MM.1S (cell line): ENCODE results near the gene ASB12.

Source experiments
- EZH2 ChIP-seq: fragments of 300-600 bp; sonication (generic); optimal IDR thresholded peaks from 2 replicates; pipeline ENCODE3; 2017; ENCODE audit warnings: low read depth, mild to moderate bottlenecking, antibody characterized with exemption, low read length, mixed read lengths
- EZH2phosphoT487 ChIP-seq: fragments of 300-600 bp; sonication (generic); IDR thresholded peaks from 2 replicates; pipeline ENCODE4 v1.6.1; 2018; ENCODE audit warnings: antibody characterized with exemption, low read length
- TF ChIP-seq, protein P1 (sequence below): fragments of 300-600 bp; sonication (generic); IDR thresholded peaks from 2 replicates; pipeline ENCODE4 v1.5.1; 2016; ENCODE audit warnings: antibody characterized with exemption, low read length, mixed read lengths

DNA sequence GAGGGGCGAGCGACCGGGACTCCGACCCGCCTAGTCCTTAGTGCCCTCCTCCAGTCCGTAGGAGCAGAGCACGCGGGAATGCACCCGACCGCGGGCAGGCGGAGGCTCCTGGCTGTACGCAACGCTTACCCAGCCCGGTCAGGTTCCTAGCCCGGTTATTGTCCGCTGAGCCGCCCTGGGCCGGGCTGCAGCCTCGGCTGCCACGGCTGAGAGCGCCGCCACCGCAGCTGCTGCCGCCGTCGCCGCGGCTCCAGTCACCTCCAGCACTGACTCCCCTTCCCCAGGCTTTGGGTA lies 25.0 kb downstream of the ASB12 start, which contains the start of gene AMER1:
- TF ChIP-seq, protein P1, sequence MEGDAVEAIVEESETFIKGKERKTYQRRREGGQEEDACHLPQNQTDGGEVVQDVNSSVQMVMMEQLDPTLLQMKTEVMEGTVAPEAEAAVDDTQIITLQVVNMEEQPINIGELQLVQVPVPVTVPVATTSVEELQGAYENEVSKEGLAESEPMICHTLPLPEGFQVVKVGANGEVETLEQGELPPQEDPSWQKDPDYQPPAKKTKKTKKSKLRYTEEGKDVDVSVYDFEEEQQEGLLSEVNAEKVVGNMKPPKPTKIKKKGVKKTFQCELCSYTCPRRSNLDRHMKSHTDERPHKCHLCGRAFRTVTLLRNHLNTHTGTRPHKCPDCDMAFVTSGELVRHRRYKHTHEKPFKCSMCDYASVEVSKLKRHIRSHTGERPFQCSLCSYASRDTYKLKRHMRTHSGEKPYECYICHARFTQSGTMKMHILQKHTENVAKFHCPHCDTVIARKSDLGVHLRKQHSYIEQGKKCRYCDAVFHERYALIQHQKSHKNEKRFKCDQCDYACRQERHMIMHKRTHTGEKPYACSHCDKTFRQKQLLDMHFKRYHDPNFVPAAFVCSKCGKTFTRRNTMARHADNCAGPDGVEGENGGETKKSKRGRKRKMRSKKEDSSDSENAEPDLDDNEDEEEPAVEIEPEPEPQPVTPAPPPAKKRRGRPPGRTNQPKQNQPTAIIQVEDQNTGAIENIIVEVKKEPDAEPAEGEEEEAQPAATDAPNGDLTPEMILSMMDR = no peak
- TF ChIP-seq EZH2 = no peak
- no peak for TF ChIP-seq EZH2phosphoT487
